SK-N-SH treated with all-trans-retinoic acid at 6 μM for 48 hours (cell line): Measurements from ENCODE around the gene ANKRA2.

Experiments used
- ARNTL ChIP-seq: fragments of 450-650 bp; formaldehyde crosslinking; IDR thresholded peaks from 2 replicates; pipeline ENCODE4 v1.5.0; 2020; ENCODE audit warnings: low read depth, mild to moderate bottlenecking, moderate library complexity, borderline replicate concordance
- BACH2 ChIP-seq: fragments of 250-450 bp; sonication (Bioruptor Pico); IDR thresholded peaks from 2 replicates; pipeline ENCODE4 v1.9.0; 2021; ENCODE audit warnings: mild to moderate bottlenecking, borderline replicate concordance
- CREB5 ChIP-seq: fragments of 250-450 bp; sonication (Bioruptor Pico); IDR thresholded peaks from 2 replicates; pipeline ENCODE4 v1.5.1; 2020; ENCODE audit warnings: low read depth, mild to moderate bottlenecking, moderate library complexity
- CSDC2 ChIP-seq: fragments of 250-450 bp; sonication (Bioruptor Pico); IDR thresholded peaks from 2 replicates; pipeline ENCODE4 v1.5.0; 2020; ENCODE audit warnings: mild to moderate bottlenecking, moderate library complexity
- ZC3H10 ChIP-seq: fragments of 250-450 bp; sonication (Bioruptor Pico); IDR thresholded peaks from 2 replicates; pipeline ENCODE4 v1.5.1; 2021; ENCODE audit warnings: mild to moderate bottlenecking, moderate library complexity
- ZFP30 ChIP-seq: fragments of 450-650 bp; formaldehyde crosslinking; IDR thresholded peaks from 2 replicates; pipeline ENCODE4 v1.5.0; 2022; ENCODE audit warnings: mild to moderate bottlenecking, moderate library complexity
- ZNF565 ChIP-seq: fragments of 450-650 bp; formaldehyde crosslinking; conservative IDR thresholded peaks from 2 replicates; pipeline ENCODE4 v1.5.0; 2020; ENCODE audit warnings: low read depth, mild to moderate bottlenecking, moderate library complexity
- TF ChIP-seq, protein P1 (sequence below): fragments of 250-450 bp; sonication (Bioruptor Pico); IDR thresholded peaks from 2 replicates; pipeline ENCODE4 v1.8.0; 2020; ENCODE audit warnings: mild to moderate bottlenecking, moderate library complexity, borderline replicate concordance
- TF ChIP-seq, protein P2 (sequence below): fragments of 250-450 bp; sonication (Bioruptor Pico); IDR thresholded peaks from 2 replicates; pipeline ENCODE4 v1.8.0; 2021; ENCODE audit warnings: low read depth, mild to moderate bottlenecking, moderate library complexity, borderline replicate concordance
- TF ChIP-seq, protein P3 (sequence below): fragments of 250-450 bp; sonication (Bioruptor Pico); IDR thresholded peaks from 2 replicates; pipeline ENCODE4 v1.5.1; 2021; ENCODE audit warnings: mild to moderate bottlenecking, moderate library complexity
- TF ChIP-seq, protein P4 (sequence below): fragments of 250-450 bp; sonication (Bioruptor Pico); IDR thresholded peaks from 2 replicates; pipeline ENCODE4 v1.5.0; 2020; ENCODE audit warnings: mild to moderate bottlenecking, moderate library complexity

- TF ChIP-seq ARNTL (CRISPR knock-in tag) (no peak), ZNF565 (CRISPR knock-in tag) (no peak), CREB5 (CRISPR knock-in tag) (no peak), ZC3H10 (CRISPR knock-in tag) (no peak), ZFP30 (no peak), BACH2 (CRISPR knock-in tag) (no peak), CSDC2 (CRISPR knock-in tag) (no peak)
- TF ChIP-seq, protein P1, sequence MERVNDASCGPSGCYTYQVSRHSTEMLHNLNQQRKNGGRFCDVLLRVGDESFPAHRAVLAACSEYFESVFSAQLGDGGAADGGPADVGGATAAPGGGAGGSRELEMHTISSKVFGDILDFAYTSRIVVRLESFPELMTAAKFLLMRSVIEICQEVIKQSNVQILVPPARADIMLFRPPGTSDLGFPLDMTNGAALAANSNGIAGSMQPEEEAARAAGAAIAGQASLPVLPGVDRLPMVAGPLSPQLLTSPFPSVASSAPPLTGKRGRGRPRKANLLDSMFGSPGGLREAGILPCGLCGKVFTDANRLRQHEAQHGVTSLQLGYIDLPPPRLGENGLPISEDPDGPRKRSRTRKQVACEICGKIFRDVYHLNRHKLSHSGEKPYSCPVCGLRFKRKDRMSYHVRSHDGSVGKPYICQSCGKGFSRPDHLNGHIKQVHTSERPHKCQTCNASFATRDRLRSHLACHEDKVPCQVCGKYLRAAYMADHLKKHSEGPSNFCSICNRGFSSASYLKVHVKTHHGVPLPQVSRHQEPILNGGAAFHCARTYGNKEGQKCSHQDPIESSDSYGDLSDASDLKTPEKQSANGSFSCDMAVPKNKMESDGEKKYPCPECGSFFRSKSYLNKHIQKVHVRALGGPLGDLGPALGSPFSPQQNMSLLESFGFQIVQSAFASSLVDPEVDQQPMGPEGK (CRISPR knock-in tag): no peak
- TF ChIP-seq, protein P2, sequence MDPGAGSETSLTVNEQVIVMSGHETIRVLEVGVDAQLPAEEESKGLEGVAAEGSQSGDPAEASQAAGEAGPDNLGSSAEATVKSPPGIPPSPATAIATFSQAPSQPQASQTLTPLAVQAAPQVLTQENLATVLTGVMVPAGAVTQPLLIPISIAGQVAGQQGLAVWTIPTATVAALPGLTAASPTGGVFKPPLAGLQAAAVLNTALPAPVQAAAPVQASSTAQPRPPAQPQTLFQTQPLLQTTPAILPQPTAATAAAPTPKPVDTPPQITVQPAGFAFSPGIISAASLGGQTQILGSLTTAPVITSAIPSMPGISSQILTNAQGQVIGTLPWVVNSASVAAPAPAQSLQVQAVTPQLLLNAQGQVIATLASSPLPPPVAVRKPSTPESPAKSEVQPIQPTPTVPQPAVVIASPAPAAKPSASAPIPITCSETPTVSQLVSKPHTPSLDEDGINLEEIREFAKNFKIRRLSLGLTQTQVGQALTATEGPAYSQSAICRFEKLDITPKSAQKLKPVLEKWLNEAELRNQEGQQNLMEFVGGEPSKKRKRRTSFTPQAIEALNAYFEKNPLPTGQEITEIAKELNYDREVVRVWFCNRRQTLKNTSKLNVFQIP (CRISPR knock-in tag): no peak
- TF ChIP-seq, protein P3, sequence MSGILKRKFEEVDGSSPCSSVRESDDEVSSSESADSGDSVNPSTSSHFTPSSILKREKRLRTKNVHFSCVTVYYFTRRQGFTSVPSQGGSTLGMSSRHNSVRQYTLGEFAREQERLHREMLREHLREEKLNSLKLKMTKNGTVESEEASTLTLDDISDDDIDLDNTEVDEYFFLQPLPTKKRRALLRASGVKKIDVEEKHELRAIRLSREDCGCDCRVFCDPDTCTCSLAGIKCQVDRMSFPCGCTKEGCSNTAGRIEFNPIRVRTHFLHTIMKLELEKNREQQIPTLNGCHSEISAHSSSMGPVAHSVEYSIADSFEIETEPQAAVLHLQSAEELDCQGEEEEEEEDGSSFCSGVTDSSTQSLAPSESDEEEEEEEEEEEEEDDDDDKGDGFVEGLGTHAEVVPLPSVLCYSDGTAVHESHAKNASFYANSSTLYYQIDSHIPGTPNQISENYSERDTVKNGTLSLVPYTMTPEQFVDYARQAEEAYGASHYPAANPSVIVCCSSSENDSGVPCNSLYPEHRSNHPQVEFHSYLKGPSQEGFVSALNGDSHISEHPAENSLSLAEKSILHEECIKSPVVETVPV (CRISPR knock-in tag): no peak
- TF ChIP-seq, protein P4, sequence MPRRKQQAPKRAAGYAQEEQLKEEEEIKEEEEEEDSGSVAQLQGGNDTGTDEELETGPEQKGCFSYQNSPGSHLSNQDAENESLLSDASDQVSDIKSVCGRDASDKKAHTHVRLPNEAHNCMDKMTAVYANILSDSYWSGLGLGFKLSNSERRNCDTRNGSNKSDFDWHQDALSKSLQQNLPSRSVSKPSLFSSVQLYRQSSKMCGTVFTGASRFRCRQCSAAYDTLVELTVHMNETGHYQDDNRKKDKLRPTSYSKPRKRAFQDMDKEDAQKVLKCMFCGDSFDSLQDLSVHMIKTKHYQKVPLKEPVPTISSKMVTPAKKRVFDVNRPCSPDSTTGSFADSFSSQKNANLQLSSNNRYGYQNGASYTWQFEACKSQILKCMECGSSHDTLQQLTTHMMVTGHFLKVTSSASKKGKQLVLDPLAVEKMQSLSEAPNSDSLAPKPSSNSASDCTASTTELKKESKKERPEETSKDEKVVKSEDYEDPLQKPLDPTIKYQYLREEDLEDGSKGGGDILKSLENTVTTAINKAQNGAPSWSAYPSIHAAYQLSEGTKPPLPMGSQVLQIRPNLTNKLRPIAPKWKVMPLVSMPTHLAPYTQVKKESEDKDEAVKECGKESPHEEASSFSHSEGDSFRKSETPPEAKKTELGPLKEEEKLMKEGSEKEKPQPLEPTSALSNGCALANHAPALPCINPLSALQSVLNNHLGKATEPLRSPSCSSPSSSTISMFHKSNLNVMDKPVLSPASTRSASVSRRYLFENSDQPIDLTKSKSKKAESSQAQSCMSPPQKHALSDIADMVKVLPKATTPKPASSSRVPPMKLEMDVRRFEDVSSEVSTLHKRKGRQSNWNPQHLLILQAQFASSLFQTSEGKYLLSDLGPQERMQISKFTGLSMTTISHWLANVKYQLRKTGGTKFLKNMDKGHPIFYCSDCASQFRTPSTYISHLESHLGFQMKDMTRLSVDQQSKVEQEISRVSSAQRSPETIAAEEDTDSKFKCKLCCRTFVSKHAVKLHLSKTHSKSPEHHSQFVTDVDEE (CRISPR knock-in tag): no peak
Measured at GRCh38 chr5:73544429-73545402, 20.7 kb downstream of the ANKRA2 start.
